ENCODE data around the gene WEE1.
"Not testable (repeated sequence)": the region's sequence is repeated elsewhere in the genome, so short reads cannot be mapped to it uniquely, and the experiment has no call there.

WEE1 gene

GRCh38 chr11:9622353-9622752 lies 48.9 kb downstream of the WEE1 start:
- DNase-seq (ENCODE audit: low read depth in 2 of 2): not testable (repeated sequence)

- not testable (repeated sequence) for DNase-seq (ENCODE audit: low read depth in 2 of 2)
Measured at GRCh38 chr11:9623053-9623452, 49.6 kb downstream of the WEE1 start.

GRCh38 chr11:9624448-9624847 lies 51.0 kb downstream of the WEE1 start:
- no peak for DNase-seq (ENCODE audit: low read depth in 2 of 2)

- DNase-seq (ENCODE audit: low read depth in 2 of 2): no peak
Measured at GRCh38 chr11:9625162-9625561, 51.7 kb downstream of the WEE1 start.

GRCh38 chr11:9625728-9626127 lies 52.3 kb downstream of the WEE1 start:
- no peak for DNase-seq (ENCODE audit: low read depth in 2 of 2)

GRCh38 chr11:9626496-9627394 lies 53.3 kb downstream of the WEE1 start:
- no peak for DNase-seq (ENCODE audit: low read depth in 2 of 2)

GRCh38 chr11:9629064-9629463 lies 55.6 kb downstream of the WEE1 start:
- no peak for DNase-seq (ENCODE audit: low read depth in 2 of 2)

- no peak for DNase-seq (ENCODE audit: low read depth in 2 of 2)
Measured at GRCh38 chr11:9633679-9634078, 60.2 kb downstream of the WEE1 start.

- no peak for DNase-seq (ENCODE audit: low read depth in 2 of 2)
Measured at GRCh38 chr11:9636691-9637090, 63.2 kb downstream of the WEE1 start.

- no peak for DNase-seq (ENCODE audit: low read depth in 2 of 2)
Measured at GRCh38 chr11:9639099-9639498, 65.6 kb downstream of the WEE1 start.

All from stimulated activated CD8-positive, alpha-beta memory T cell treated with anti-CD3 and anti-CD28 coated beads, Interleukin-7, amount 100 ng/mL, for 4 hours (primary cell).